Glutamatergic neuron (in vitro differentiated cells): ENCODE results near the gene MAP6D1. TPM values are rescaled to one million over a fixed set of nuclear protein-coding genes. Genes with fewer than 3 reads are reported as not detected.
A peak's percentile ranks its signal among the peaks of the same experiment; 100 is the strongest.

ENCODE experiments used
- DNase-seq: peaks from one replicate; pipeline ENCODE4 v3.0.0; 2022
- H3K27ac Mint-ChIP-seq: one replicate; pipeline ENCODE4 v1.8.0; 2020; ENCODE audit warnings: mild to moderate bottlenecking, mixed read lengths, inconsistent platforms; ENCODE audit not compliant: unreplicated experiment
- H3K27me3 Mint-ChIP-seq: one replicate; pipeline ENCODE4 v1.8.0; 2020; ENCODE audit warnings: mild to moderate bottlenecking, moderate library complexity, mixed read lengths, inconsistent platforms; ENCODE audit not compliant: unreplicated experiment
- H3K36me3 Mint-ChIP-seq: one replicate; pipeline ENCODE4 v1.8.0; 2020; ENCODE audit warnings: mild to moderate bottlenecking, mixed read lengths, inconsistent platforms; ENCODE audit not compliant: unreplicated experiment
- H3K4me1 Mint-ChIP-seq: one replicate; pipeline ENCODE4 v1.8.0; 2020; ENCODE audit warnings: mild to moderate bottlenecking, low read depth, mixed read lengths, inconsistent platforms; ENCODE audit not compliant: unreplicated experiment
- H3K4me3 Mint-ChIP-seq: one replicate; pipeline ENCODE4 v1.8.0; 2020; ENCODE audit warnings: mild to moderate bottlenecking, mixed read lengths, inconsistent platforms; ENCODE audit not compliant: unreplicated experiment
- H3K9me3 Mint-ChIP-seq: one replicate; pipeline ENCODE4 v1.8.0; 2020; ENCODE audit warnings: mild to moderate bottlenecking, moderate library complexity, mixed read lengths, inconsistent platforms; ENCODE audit not compliant: unreplicated experiment
- CTCF ChIP-seq: fragments of 200-600 bp; sonication (generic); IDR thresholded peaks from one replicate; pipeline ENCODE4 v1.5.0; 2021; ENCODE audit not compliant: partially characterized antibody, unreplicated experiment
- total RNA-seq: library from RNA; stranded (reverse); fragmentation: NEBNext Ultra II Directional; extraction: Animal tissue kit (Norgen Biotek cat#: 25700); gene quantifications from one replicate; pipeline ENCODE4 v1.2.1, GENCODE V29; 2021; ENCODE audit not compliant: unreplicated experiment

Gene MAP6D1
- total RNA-seq, 1 donor from 2014 or later = 10.2 TPM

- Mint-ChIP-seq H3K4me1 (no peaks in the 10 kb centered on the region), H3K36me3 (no peaks in the 10 kb centered on the region), H3K9me3 (peaks cover 1% of the 10 kb centered on the region), H3K27me3 (peaks cover 1% of the 10 kb centered on the region), H3K27ac (no peak overlapping the region), H3K4me3 (no peak overlapping the region)
- no peak for TF ChIP-seq CTCF
- DNase-seq = no peak
Measured at GRCh38 chr3:183768114-183768513, 57.3 kb downstream of the MAP6D1 start.

GRCh38 chr3:183766745-183767606 lies 58.4 kb downstream of the MAP6D1 start:
- peak; percentile 81 for DNase-seq
- Mint-ChIP-seq H3K27me3 (no peaks in the 10 kb centered on the region), H3K36me3 (no peaks in the 10 kb centered on the region), H3K9me3 (peaks cover 1% of the 10 kb centered on the region), H3K4me3 (no peak overlapping the region), H3K27ac (no peak overlapping the region), H3K4me1 (no peaks in the 10 kb centered on the region)
- peak; percentile 74 for TF ChIP-seq CTCF

DNA sequence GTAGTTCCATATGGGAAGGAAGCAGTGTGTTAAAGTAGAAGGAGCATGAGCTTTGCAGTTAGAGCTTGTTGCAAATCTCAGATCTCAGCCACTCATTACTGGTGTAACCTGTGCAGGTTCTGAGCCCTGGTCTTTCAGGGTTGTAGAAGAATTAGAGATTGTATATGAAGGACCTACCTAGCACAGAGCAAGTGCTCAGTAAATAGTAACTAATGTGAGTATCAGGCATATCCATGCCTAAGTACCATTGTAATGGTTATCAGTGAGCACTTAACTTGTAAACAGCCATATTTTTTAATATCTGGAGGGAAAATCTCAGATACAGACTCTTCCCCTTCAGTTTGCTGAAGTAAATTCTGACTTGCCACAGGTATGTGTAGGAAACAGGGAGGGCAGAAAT lies 59.3 kb downstream of the MAP6D1 start:
- Mint-ChIP-seq H3K4me1 (no peaks in the 10 kb centered on the region), H3K4me3 (no peak overlapping the region), H3K27me3 (no peaks in the 10 kb centered on the region), H3K27ac (no peak overlapping the region), H3K36me3 (no peaks in the 10 kb centered on the region), H3K9me3 (peaks cover 1% of the 10 kb centered on the region)
- no peak for DNase-seq
- no peak for TF ChIP-seq CTCF

Other genes with a start within 250 kb of the MAP6D1 start
- gene KLHL24, start 190.0 kb downstream of the MAP6D1 start, total RNA-seq = 152 TPM
- 56.1 TPM for gene YEATS2, start 127.8 kb downstream of the MAP6D1 start, total RNA-seq
- 58.5 TPM for gene PARL, start 59.3 kb upstream of the MAP6D1 start, total RNA-seq
- gene ABCC5, start 192.3 kb upstream of the MAP6D1 start, total RNA-seq = 134 TPM
- gene HTR3D, start 206.2 kb upstream of the MAP6D1 start, total RNA-seq = not detected
- not detected for gene HTR3C, start 227.5 kb upstream of the MAP6D1 start, total RNA-seq